H9 (cell line): Measurements from ENCODE around the gene ARPC2. TPM values are rescaled to one million over a fixed set of nuclear protein-coding genes. Genes with fewer than 3 reads are reported as not detected.

Experiments used
- DNase-seq: peaks from one replicate; pipeline ENCODE4 v3.0.0-alpha.2; 2017
- H2AFZ ChIP-seq: one replicate; pipeline ENCODE4 v1.6.1; 2013; ENCODE audit warnings: mild to moderate bottlenecking, low read length, control low read depth, moderate library complexity
- H2AK5ac ChIP-seq: 2 replicates; pipeline ENCODE4 v1.6.1; 2013; ENCODE audit warnings: low read length, control low read depth, mixed read lengths; ENCODE audit not compliant: insufficient read length
- H2BK120ac ChIP-seq: one replicate; pipeline ENCODE4 v1.6.1; 2013; ENCODE audit warnings: low read depth, mild to moderate bottlenecking, low read length, control low read depth, inconsistent platforms; ENCODE audit not compliant: poor library complexity, severe bottlenecking
- H2BK12ac ChIP-seq: 2 replicates; pipeline ENCODE4 v1.6.1; 2013; ENCODE audit warnings: low read length, control low read depth, mixed read lengths, low read depth; ENCODE audit not compliant: insufficient read length
- H2BK15ac ChIP-seq: 2 replicates; pipeline ENCODE4 v1.6.1; 2013; ENCODE audit warnings: low read depth, low read length, control low read depth
- H2BK20ac ChIP-seq: one replicate; pipeline ENCODE4 v1.6.1; 2013; ENCODE audit warnings: low read depth, mild to moderate bottlenecking, low read length, control low read depth, inconsistent platforms; ENCODE audit not compliant: poor library complexity, severe bottlenecking
- H2BK5ac ChIP-seq: 2 replicates; pipeline ENCODE4 v1.6.1; 2013; ENCODE audit warnings: low read length, control low read depth, mixed read lengths; ENCODE audit not compliant: insufficient read length
- H3K14ac ChIP-seq: 2 replicates; pipeline ENCODE4 v1.6.1; 2013; ENCODE audit warnings: low read length, control low read depth; ENCODE audit not compliant: insufficient read depth
- H3K18ac ChIP-seq: 2 replicates; pipeline ENCODE4 v1.6.1; 2013; ENCODE audit warnings: low read depth, mild to moderate bottlenecking, mixed read lengths, low read length, control low read depth; ENCODE audit not compliant: insufficient read length
- H3K23ac ChIP-seq: 2 replicates; pipeline ENCODE4 v1.6.1; 2013; ENCODE audit warnings: low read length, control low read depth, mixed read lengths, low read depth; ENCODE audit not compliant: insufficient read length
- H3K23me2 ChIP-seq: 2 replicates; pipeline ENCODE4 v1.6.1; 2013; ENCODE audit warnings: low read depth, mild to moderate bottlenecking, mixed read lengths, low read length, control low read depth; ENCODE audit not compliant: insufficient read length, poor library complexity, severe bottlenecking
- H3K27ac ChIP-seq: 2 replicates; pipeline ENCODE4 v1.5.1; 2013; ENCODE audit warnings: low read length, control low read depth, mixed read lengths, low read depth; ENCODE audit not compliant: insufficient read length
- H3K27me3 ChIP-seq: 2 replicates; pipeline ENCODE4 v1.6.1; 2013; ENCODE audit warnings: low read length, control low read depth, inconsistent platforms; ENCODE audit not compliant: insufficient read depth
- H3K4ac ChIP-seq: 2 replicates; pipeline ENCODE4 v1.6.1; 2013; ENCODE audit warnings: low read depth, mild to moderate bottlenecking, control low read depth, inconsistent platforms, low read length, moderate library complexity
- H3K4me1 ChIP-seq: 2 replicates; pipeline ENCODE4 v1.6.1; 2013; ENCODE audit warnings: low read length, control low read depth, inconsistent platforms; ENCODE audit not compliant: insufficient read depth
- H3K4me2 ChIP-seq: 2 replicates; pipeline ENCODE4 v1.6.1; 2013; ENCODE audit warnings: low read length, control low read depth, mixed read lengths; ENCODE audit not compliant: insufficient read length, insufficient read depth
- H3K56ac ChIP-seq: 2 replicates; pipeline ENCODE4 v1.6.1; 2013; ENCODE audit warnings: low read depth, mild to moderate bottlenecking, mixed read lengths, low read length, control low read depth; ENCODE audit not compliant: insufficient read length
- H3K79me1 ChIP-seq: 2 replicates; pipeline ENCODE4 v1.6.1; 2013; ENCODE audit warnings: low read depth, mild to moderate bottlenecking, moderate library complexity, low read length, control low read depth, inconsistent platforms; ENCODE audit not compliant: insufficient read depth, poor library complexity, severe bottlenecking
- H3K79me2 ChIP-seq: 2 replicates; pipeline ENCODE4 v1.6.1; 2013; ENCODE audit warnings: low read length, control low read depth, inconsistent platforms; ENCODE audit not compliant: insufficient read depth
- H3K9ac ChIP-seq: 2 replicates; pipeline ENCODE4 v1.6.1; 2013; ENCODE audit warnings: low read length, control low read depth, mixed read lengths; ENCODE audit not compliant: insufficient read length; ENCODE audit errors: extremely low read depth
- H3K9me3 ChIP-seq: one replicate; pipeline ENCODE4 v1.6.1; 2013; ENCODE audit warnings: low read depth, low read length, inconsistent platforms; ENCODE audit not compliant: control insufficient read depth
- H3T11ph ChIP-seq: one replicate; pipeline ENCODE4 v1.6.1; 2013; ENCODE audit warnings: mild to moderate bottlenecking, low read length, control low read depth, inconsistent platforms
- H4K20me1 ChIP-seq: one replicate; pipeline ENCODE4 v1.6.1; 2013; ENCODE audit not compliant: control insufficient read depth, insufficient read length, insufficient read depth
- H4K5ac ChIP-seq: 2 replicates; pipeline ENCODE4 v1.6.1; 2013; ENCODE audit warnings: low read depth, mild to moderate bottlenecking, mixed read lengths, low read length, control low read depth; ENCODE audit not compliant: insufficient read length
- H4K8ac ChIP-seq: replicated peaks from 2 replicates; pipeline ENCODE4 v1.6.1; 2013; ENCODE audit warnings: low read length, control low read depth, mixed read lengths, low read depth; ENCODE audit not compliant: insufficient read length
- H4K91ac ChIP-seq: 2 replicates; pipeline ENCODE4 v1.6.1; 2013; ENCODE audit warnings: low read depth, mild to moderate bottlenecking, moderate library complexity, mixed read lengths, low read length, control low read depth; ENCODE audit not compliant: insufficient read length
- H3K27ac Mint-ChIP-seq, 3 experiments: 2 replicates in 2 of 3; 3 replicates in 1 of 3; pipeline ENCODE4 v1.8.0; 2020 to 2021; ENCODE audit warnings: mixed read lengths in 3 of 3, mild to moderate bottlenecking in 1 of 3, moderate library complexity in 1 of 3
- H3K27me3 Mint-ChIP-seq: 2 replicates; pipeline ENCODE4 v1.8.0; 2021; ENCODE audit warnings: low read depth, mild to moderate bottlenecking, moderate library complexity, mixed read lengths
- H3K36me3 Mint-ChIP-seq, 3 experiments: 2 replicates in 2 of 3; 3 replicates in 1 of 3; pipeline ENCODE4 v1.8.0; 2020 to 2021; ENCODE audit warnings: low read depth in 3 of 3, mixed read lengths in 3 of 3; ENCODE audit not compliant: insufficient read depth in 1 of 3
- H3K4me1 Mint-ChIP-seq, 2 experiments: 2 replicates each; pipeline ENCODE4 v1.8.0; 2020; ENCODE audit warnings: mixed read lengths in 2 of 2
- H3K4me3 Mint-ChIP-seq, 2 experiments: 2 replicates in 1 of 2; 3 replicates in 1 of 2; pipeline ENCODE4 v1.8.0; 2020 to 2021; ENCODE audit warnings: mild to moderate bottlenecking in 2 of 2, mixed read lengths in 2 of 2, moderate library complexity in 1 of 2
- H3K9me3 Mint-ChIP-seq, 2 experiments: 2 replicates in 1 of 2; 3 replicates in 1 of 2; pipeline ENCODE4 v1.8.0; 2020; ENCODE audit warnings: mild to moderate bottlenecking in 2 of 2, mixed read lengths in 2 of 2, moderate library complexity in 1 of 2
- CTCF ChIP-seq: fragments of 200-600 bp; sonication (generic); conservative IDR thresholded peaks from 3 replicates; pipeline ENCODE4 v1.8.0; 2021; ENCODE audit warnings: antibody characterized with exemption, mild to moderate bottlenecking
- WGBS: extraction: QIAGEN DNeasy Blood & Tissue Kit; methylation state at CpG from one replicate; pipeline ENCODE4 v1.1.7; 2013; ENCODE audit warnings: missing lambda C conversion rate, low lambda C conversion rate, mixed read lengths; ENCODE audit not compliant: insufficient read length; ENCODE audit errors: extremely low coverage; 5-methylcytosine and 5-hydroxymethylcytosine counted together
- total RNA-seq: library from RNA; stranded (reverse); gene quantifications from 2 replicates; pipeline ENCODE4 v1.2.1, GENCODE V29; 2021

Gene ARPC2
- total RNA-seq, 1 experiment from 2014 or later = 197 TPM

- TF ChIP-seq CTCF = no peak
- H2BK12ac ChIP-seq = no peak overlapping the region
- peak overlapping the region; percentile 60 for H3K18ac ChIP-seq
- H2BK5ac ChIP-seq = no peak overlapping the region
- H4K8ac ChIP-seq = no peak overlapping the region
- H3K9me3 Mint-ChIP-seq = no peaks in the 10 kb centered on the region
- 0 out of 2 replicates have a peak, but pooled peaks cover 3% of the 10 kb centered on the region for H3K4me1 ChIP-seq
- H3K4ac ChIP-seq = no peak overlapping the region
- no peak overlapping the region for H3K56ac ChIP-seq
- no peaks in the 10 kb centered on the region for H4K20me1 ChIP-seq
- no peak overlapping the region for H3T11ph ChIP-seq
- H3K23me2 ChIP-seq = peaks cover 11% of the 10 kb centered on the region
- no peak overlapping the region for H2BK20ac ChIP-seq
- no peak overlapping the region for H4K91ac ChIP-seq
- no peaks in the 10 kb centered on the region for H3K9me3 ChIP-seq
- H3K4me1 Mint-ChIP-seq = peaks cover 29 to 30% of the 10 kb centered on the region in 2 experiments
- DNase-seq = peak; percentile 36
- no peak overlapping the region for H4K5ac ChIP-seq
- no peak overlapping the region for H2BK15ac ChIP-seq
- peak overlapping the region; percentile 85 to 91 for H3K4me3 Mint-ChIP-seq
- H3K4me2 ChIP-seq = peak overlapping the region; percentile 87
- H3K27me3 ChIP-seq = no peaks in the 10 kb centered on the region
- H3K14ac ChIP-seq = peak overlapping the region; percentile 18
- peaks cover 1% of the 10 kb centered on the region; the same call in 1 of the 2 replicates for H3K27me3 Mint-ChIP-seq
- no peak overlapping the region for H3K27ac ChIP-seq
- peaks cover 35% of the 10 kb centered on the region; the same call in 1 of the 2 replicates for H3K79me2 ChIP-seq
- H2AFZ ChIP-seq = no peak overlapping the region
- no peak overlapping the region for H2AK5ac ChIP-seq
- H3K27ac Mint-ChIP-seq = peak overlapping the region; percentile 61 to 88 (median 73); a peak in 6 of 7 replicates
- WGBS = no CpG with 5 or more reads among the region's 47 CpGs
- peaks cover 0 to 15% (median 15%) of the 10 kb centered on the region in 3 experiments; a peak in 5 of 7 replicates for H3K36me3 Mint-ChIP-seq
- H3K9ac ChIP-seq = peak overlapping the region; percentile 81
- H2BK120ac ChIP-seq = no peak overlapping the region
- peaks cover 8% of the 10 kb centered on the region for H3K79me1 ChIP-seq
- no peak overlapping the region for H3K23ac ChIP-seq
Measured at GRCh38 chr2:218217360-218218267, 625 bp downstream of the ARPC2 start.
